ENCODE measurements around the gene TRIM28. TPM values are rescaled to one million over a fixed set of nuclear protein-coding genes. Genes with fewer than 3 reads are reported as not detected.

The TRIM28 gene
- total and polyA plus RNA-seq, 8 donors = 95.5 to 923 (median 206) TPM

GRCh38 chr19:58558066-58558622 is 14.3 kb downstream of the TRIM28 start, which contains the start of gene UBE2M:
TSS of gene UBE2M (minus strand) at chr19:58558611. CDS start at chr19:58558381, 230 bp downstream.
- H3K9me3 ChIP-seq = no peaks in the 10 kb centered on the region
- peak within 1 kb of the TSS; percentile 100 for H3K27ac ChIP-seq
- H3K4me3 ChIP-seq = peak within 1 kb of the TSS; percentile 72 to 88 (median 80)
- TF ChIP-seq, protein P1, sequence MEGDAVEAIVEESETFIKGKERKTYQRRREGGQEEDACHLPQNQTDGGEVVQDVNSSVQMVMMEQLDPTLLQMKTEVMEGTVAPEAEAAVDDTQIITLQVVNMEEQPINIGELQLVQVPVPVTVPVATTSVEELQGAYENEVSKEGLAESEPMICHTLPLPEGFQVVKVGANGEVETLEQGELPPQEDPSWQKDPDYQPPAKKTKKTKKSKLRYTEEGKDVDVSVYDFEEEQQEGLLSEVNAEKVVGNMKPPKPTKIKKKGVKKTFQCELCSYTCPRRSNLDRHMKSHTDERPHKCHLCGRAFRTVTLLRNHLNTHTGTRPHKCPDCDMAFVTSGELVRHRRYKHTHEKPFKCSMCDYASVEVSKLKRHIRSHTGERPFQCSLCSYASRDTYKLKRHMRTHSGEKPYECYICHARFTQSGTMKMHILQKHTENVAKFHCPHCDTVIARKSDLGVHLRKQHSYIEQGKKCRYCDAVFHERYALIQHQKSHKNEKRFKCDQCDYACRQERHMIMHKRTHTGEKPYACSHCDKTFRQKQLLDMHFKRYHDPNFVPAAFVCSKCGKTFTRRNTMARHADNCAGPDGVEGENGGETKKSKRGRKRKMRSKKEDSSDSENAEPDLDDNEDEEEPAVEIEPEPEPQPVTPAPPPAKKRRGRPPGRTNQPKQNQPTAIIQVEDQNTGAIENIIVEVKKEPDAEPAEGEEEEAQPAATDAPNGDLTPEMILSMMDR (IDR thresholded peaks at IDR 0.05) = no peak
- TF ChIP-seq POLR2AphosphoS5 (IDR thresholded peaks at IDR 0.05) (peak in 1 of 3 donors; percentile 21), EP300 (IDR thresholded peaks at IDR 0.05) (no peak), POLR2A (IDR thresholded peaks at IDR 0.05) (no peak)
- H3K36me3 ChIP-seq = peaks cover 16 to 27% (median 22%) of the 10 kb centered on the region in 4 donors
- H3K27me3 ChIP-seq = peaks cover 0 to 14% (median 8%) of the 10 kb centered on the region in 3 donors
- WGBS, 5 donors = 0 to 1% (median 1%) methylated on average over 39 to 62 of the region's 62 CpGs
- DNase-seq = peak; percentile 63 to 81
- peaks cover 62 to 77% (median 76%) of the 10 kb centered on the region in 4 donors for H3K4me1 ChIP-seq
- intact Hi-C loops (cut with DNase I; ENCODE audit: low total_unique reads) = no loop called here

DNA sequence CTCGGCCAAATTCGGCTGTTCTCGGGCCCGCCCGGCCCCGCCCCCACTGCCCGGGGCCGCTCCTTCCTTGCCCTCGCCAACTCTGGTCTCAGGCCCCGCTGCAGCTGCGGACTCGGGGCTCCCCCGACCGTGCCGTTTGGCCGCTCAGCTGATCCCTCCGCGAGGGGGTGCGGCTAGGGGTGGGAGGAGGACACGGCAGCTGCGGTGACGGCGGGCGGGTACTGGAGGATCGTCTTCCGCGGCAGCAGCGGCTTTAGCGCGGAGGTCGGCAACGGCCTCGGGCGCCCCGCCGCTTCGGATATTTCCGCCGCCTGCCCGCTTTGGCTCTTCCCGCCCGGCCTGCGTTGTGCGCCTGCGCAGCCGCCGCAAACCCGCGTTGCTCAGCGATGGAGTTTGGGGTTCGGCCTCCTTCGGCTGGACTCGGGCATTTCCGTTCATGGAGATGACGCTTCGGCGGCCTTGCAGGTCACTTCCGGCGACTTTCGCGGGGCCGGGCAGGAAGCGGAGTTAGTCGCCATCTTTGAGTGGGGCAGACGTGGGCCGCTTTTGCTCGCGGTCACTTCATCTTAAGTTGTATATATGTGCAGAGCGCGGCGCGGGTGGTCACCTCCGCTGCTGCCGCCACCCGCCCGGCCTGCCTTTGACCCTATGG is 14.9 kb downstream of the TRIM28 start:
- Histone ChIP-seq H3K27ac (peak overlapping the region; percentile 100), H3K9me3 (no peaks in the 10 kb centered on the region), H3K36me3 (peaks cover 15 to 21% (median 17%) of the 10 kb centered on the region in 4 donors), H3K27me3 (peaks cover 0 to 20% (median 9%) of the 10 kb centered on the region in 3 donors), H3K4me3 (peak overlapping the region; percentile 72 to 88 (median 80)), H3K4me1 (peaks cover 64 to 77% (median 77%) of the 10 kb centered on the region in 4 donors)
- intact Hi-C loops (cut with DNase I; ENCODE audit: low total_unique reads) = no loop called here
- no peak for TF ChIP-seq EP300 (IDR thresholded peaks at IDR 0.05)
- TF ChIP-seq, protein P1 (IDR thresholded peaks at IDR 0.05) = peak in 1 of 7 experiments; percentile 8
- TF ChIP-seq POLR2AphosphoS5 (IDR thresholded peaks at IDR 0.05) = peak; percentile 58 to 69 (median 65)
- DNase-seq = peak; percentile 99 to 100
- 0 to 1% (median 0%) methylated on average over 21 to 76 of the region's 76 CpGs for WGBS, 5 donors

- intact Hi-C loops (cut with DNase I; ENCODE audit: low total_unique reads) = no loop called here
Observed at GRCh38 chr19:58559275-58560006, 15.6 kb downstream of the TRIM28 start.

DNA sequence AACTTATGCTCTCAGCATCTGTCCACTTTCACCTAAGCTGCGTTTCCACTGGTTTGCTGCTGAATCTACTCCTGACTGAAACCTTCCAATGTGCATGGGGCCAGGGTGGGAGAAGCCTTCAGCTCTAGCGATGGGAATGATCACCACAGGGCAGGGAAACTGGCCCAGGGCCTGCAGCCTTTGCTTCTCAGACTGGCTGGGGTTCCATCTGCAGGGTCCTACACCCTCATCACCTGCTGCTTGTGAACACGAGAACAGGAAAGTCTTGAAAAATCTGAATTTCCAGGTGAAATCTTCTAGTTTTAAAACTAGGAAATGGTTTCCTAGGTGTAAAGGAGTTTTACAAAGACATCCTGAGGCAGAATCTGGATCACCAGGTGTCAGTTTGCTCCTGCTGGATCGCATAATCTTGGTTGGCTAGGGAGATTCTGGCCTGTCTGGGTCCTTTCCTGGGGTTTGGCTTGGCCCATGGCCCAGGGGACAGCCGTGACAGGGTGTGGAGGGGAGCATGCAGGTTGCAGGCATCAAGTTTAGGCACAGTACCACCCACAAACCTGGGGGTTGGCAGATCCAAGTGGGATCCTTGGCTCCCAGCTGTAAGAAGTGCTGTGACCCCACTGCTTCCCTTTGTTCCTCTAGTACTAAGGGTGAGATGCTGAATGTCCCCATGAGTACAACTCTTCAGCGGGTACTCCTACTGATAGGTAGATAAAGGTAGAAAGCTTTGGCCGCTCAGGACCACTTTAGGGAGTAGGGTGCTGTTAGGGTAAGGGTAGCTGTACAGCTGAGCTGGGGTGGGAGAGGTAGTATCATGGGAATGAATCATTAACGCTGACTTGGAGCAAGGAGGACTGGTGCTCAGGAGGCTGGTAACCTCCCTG is 16.4 kb downstream of the TRIM28 start:
- peaks cover 0 to 20% (median 9%) of the 10 kb centered on the region in 3 donors for H3K27me3 ChIP-seq
- peaks cover 57 to 70% (median 66%) of the 10 kb centered on the region in 4 donors for H3K4me1 ChIP-seq
- 76 to 80% (median 76%) methylated on average over 8 of the region's 8 CpGs for WGBS, 5 donors
- no peaks in the 10 kb centered on the region for H3K9me3 ChIP-seq
- H3K27ac ChIP-seq = peak overlapping the region; percentile 100
- peaks cover 15 to 19% (median 17%) of the 10 kb centered on the region in 4 donors for H3K36me3 ChIP-seq
- peak overlapping the region; percentile 72 to 88 (median 80) for H3K4me3 ChIP-seq
- intact Hi-C loops (cut with DNase I; ENCODE audit: low total_unique reads) = no loop called here
- DNase-seq = no peak
- TF ChIP-seq POLR2AphosphoS5 (IDR thresholded peaks at IDR 0.05) (no peak), POLR2A (IDR thresholded peaks at IDR 0.05) (no peak), EP300 (IDR thresholded peaks at IDR 0.05) (no peak)
- TF ChIP-seq, protein P1 (IDR thresholded peaks at IDR 0.05) = no peak

More at GRCh38 chr19:58559275-58560006, 15.6 kb downstream of the TRIM28 start:
- Histone ChIP-seq H3K9me3 (no peaks in the 10 kb centered on the region), H3K27me3 (peaks cover 0 to 20% (median 9%) of the 10 kb centered on the region in 3 donors), H3K27ac (peak overlapping the region; percentile 100), H3K36me3 (peaks cover 15 to 19% (median 17%) of the 10 kb centered on the region in 4 donors), H3K4me3 (peak overlapping the region; percentile 72 to 88 (median 80)), H3K4me1 (peaks cover 58 to 73% (median 71%) of the 10 kb centered on the region in 4 donors)
- WGBS, 5 donors = 1 to 2% (median 1%) methylated on average over 22 to 33 of the region's 33 CpGs
- DNase-seq = peak; percentile 88 to 97
- peak; percentile 63 to 85 (median 82) for TF ChIP-seq POLR2AphosphoS5 (IDR thresholded peaks at IDR 0.05)
- TF ChIP-seq EP300 (IDR thresholded peaks at IDR 0.05) = no peak
- peak in 2 of 4 donors; percentile 53 to 62 for TF ChIP-seq POLR2A (IDR thresholded peaks at IDR 0.05)

All from stomach (tissue), 9 donors.